Ovary (tissue), 9 donors: ENCODE results near the gene TBXAS1. TPM values are rescaled to one million over a fixed set of nuclear protein-coding genes. Genes with fewer than 3 reads are reported as not detected.

Experiments used
- DNase-seq, 5 donors: peaks; one replicate each; pipeline ENCODE4 v3.0.0-alpha.2; 2019 to 2020
- H3K27ac ChIP-seq, 2 donors: fragments of 200-600 bp; one replicate each; pipeline versions ENCODE4 v1.5.1 to v1.8.0; 2019 to 2022
- H3K27me3 ChIP-seq: fragments of 200-600 bp; one replicate; pipeline ENCODE4 v1.8.0; 2022
- H3K36me3 ChIP-seq: fragments of 200-600 bp; sonication (generic); one replicate; pipeline ENCODE4 v1.5.1; 2019
- H3K4me1 ChIP-seq: one replicate; pipeline ENCODE4 v1.8.1; 2013; ENCODE audit warnings: mild to moderate bottlenecking, moderate library complexity; ENCODE audit not compliant: insufficient read depth
- H3K4me3 ChIP-seq: fragments of 200-600 bp; sonication (generic); one replicate; pipeline ENCODE4 v1.5.1; 2017
- H3K9me3 ChIP-seq, 2 donors: fragments of 200-600 bp in 1 of 2; sonication (generic) in 1 of 2; one replicate each; pipeline versions ENCODE4 v1.5.1 to v1.8.1; 2013 to 2019; ENCODE audit warnings: mild to moderate bottlenecking in 1 of 2, moderate library complexity in 1 of 2
- EP300 ChIP-seq: sonication (generic); formaldehyde crosslinking; IDR thresholded peaks from one replicate; pipeline ENCODE4 v1.6.1; 2017; ENCODE audit warnings: antibody characterized with exemption
- POLR2A ChIP-seq: fragments of 450-650 bp; IDR thresholded peaks from one replicate; pipeline ENCODE4 v1.6.1; 2017; ENCODE audit warnings: antibody characterized with exemption, mild to moderate bottlenecking, moderate library complexity
- WGBS, 3 donors: extraction: QIAGEN DNeasy Blood & Tissue Kit in 1 of 3; methylation state at CpG; one replicate each; pipeline versions ENCODE4 v1.1.5 to v1.1.7; 2013 to 2017; 5-methylcytosine and 5-hydroxymethylcytosine counted together
- intact Hi-C, 4 donors: fragments of 100-400 bp; cut with DNase I; formaldehyde crosslinking; loops; one replicate each; pipeline versions ENCODE4 v1.11.0 to v1.15.1; 2022 to 2023
- polyA plus RNA-seq, 2 donors: library from polyadenylated mRNA; stranded (reverse); fragments of 200-250 nt in 1 of 2; fragments of 350-450 nt in 1 of 2; fragmentation: Illumina TruSeq in 1 of 2; extraction: RNeasy Lipid Tissue Mini Kit (QIAGEN cat#74804) in 1 of 2; gene quantifications; one replicate each; pipeline ENCODE4 v1.2.3, GENCODE V29; 2013 to 2014
- total RNA-seq, 7 donors: library from RNA; depleted of rRNA in 2 of 7; stranded (reverse); fragments of >200 nt in 2 of 7; fragmentation: NEBNext Ultra II Directional in 3 of 7; extraction: Animal tissue kit (Norgen Biotek cat#: 25700) in 3 of 7; gene quantifications; one replicate each; pipeline versions ENCODE4 v1.1.0 to v1.2.4, GENCODE V29; 2016 to 2023
- TF ChIP-seq, protein P1 (sequence below), 3 donors: fragments of 450-650 bp in 2 of 3; fragments of 200-600 bp in 1 of 3; IDR thresholded peaks; one replicate each; pipeline versions ENCODE4 v1.5.1 to v1.8.0; 2016 to 2022; ENCODE audit warnings: antibody characterized with exemption in 3 of 3, mild to moderate bottlenecking in 1 of 3
- donor health status: DM: no; HTN: no; CAD: no; lungs with moderate emphysema.
- donor health status: DM: no; HTN: no; CAD: no.
- donor health status: Bipolar disorder and iron deficiency.
- donor health status: DM: yes; HTN: yes; CAD: no.
- donor health status: DM: no; HTN: no; CAD: no.
- donor health status: DM: yes; HTN: yes; CAD: no.

Gene TBXAS1
- total and polyA plus RNA-seq, 9 donors, result 3.1 to 16.8 (median 9.0) TPM

DNA sequence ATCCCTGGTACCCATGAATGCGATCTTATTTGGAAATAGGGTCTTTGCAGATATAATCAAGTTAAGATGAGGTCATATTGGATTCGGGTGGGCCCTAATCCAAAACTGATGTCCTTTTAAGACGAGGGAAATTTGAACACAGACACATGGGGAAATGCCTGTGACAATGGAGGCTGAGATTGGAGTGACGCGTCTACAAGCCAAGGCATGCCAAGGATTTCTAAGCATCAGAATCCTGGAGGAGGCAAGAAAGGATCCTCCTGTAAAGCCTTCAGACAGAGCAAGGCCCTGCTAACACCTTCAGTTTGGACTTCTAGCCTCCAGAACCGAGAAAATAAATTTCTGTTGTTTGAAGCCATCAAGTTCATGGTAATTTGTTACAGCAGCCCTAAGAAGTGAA is 215.2 kb downstream of the TBXAS1 start:
- intact Hi-C loops, result no loop called here
- WGBS, 3 donors, result 92 to 97% (median 96%) methylated on average over 6 of the region's 6 CpGs
- H3K27me3 ChIP-seq, result no peaks in the 10 kb centered on the region
- H3K36me3 ChIP-seq, result no peaks in the 10 kb centered on the region
- H3K4me1 ChIP-seq, result no peaks in the 10 kb centered on the region
- no peak overlapping the region for H3K27ac ChIP-seq
- H3K9me3 ChIP-seq, result no peaks in the 10 kb centered on the region
- H3K4me3 ChIP-seq, result no peak overlapping the region
- DNase-seq, result no peak
- TF ChIP-seq POLR2A, result no peak
- no peak for TF ChIP-seq EP300
- TF ChIP-seq, protein P1, sequence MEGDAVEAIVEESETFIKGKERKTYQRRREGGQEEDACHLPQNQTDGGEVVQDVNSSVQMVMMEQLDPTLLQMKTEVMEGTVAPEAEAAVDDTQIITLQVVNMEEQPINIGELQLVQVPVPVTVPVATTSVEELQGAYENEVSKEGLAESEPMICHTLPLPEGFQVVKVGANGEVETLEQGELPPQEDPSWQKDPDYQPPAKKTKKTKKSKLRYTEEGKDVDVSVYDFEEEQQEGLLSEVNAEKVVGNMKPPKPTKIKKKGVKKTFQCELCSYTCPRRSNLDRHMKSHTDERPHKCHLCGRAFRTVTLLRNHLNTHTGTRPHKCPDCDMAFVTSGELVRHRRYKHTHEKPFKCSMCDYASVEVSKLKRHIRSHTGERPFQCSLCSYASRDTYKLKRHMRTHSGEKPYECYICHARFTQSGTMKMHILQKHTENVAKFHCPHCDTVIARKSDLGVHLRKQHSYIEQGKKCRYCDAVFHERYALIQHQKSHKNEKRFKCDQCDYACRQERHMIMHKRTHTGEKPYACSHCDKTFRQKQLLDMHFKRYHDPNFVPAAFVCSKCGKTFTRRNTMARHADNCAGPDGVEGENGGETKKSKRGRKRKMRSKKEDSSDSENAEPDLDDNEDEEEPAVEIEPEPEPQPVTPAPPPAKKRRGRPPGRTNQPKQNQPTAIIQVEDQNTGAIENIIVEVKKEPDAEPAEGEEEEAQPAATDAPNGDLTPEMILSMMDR (IDR thresholded peaks at IDR 0.05), result no peak

DNA sequence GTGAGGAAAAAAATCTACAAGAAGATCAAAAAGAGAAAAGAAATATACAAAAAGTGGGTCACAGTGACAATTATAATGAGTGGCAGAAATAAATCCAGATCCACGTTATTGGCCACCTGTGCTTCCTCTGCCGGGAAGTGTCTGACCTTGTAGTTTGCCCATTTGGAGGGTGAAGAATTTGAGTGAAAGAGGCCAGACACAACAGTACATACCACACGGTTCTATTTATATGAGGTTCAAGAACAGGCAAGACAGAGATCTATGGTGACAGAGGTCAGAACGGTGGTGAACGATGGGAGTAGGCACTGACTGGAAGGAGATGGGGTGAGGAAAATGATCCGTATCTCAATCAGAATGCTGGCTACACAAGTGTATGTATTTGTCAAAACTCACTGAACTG is 216.6 kb downstream of the TBXAS1 start:
- Histone ChIP-seq H3K9me3 (no peaks in the 10 kb centered on the region), H3K4me3 (no peak overlapping the region), H3K27ac (no peak overlapping the region), H3K4me1 (peaks cover 3% of the 10 kb centered on the region), H3K27me3 (no peaks in the 10 kb centered on the region), H3K36me3 (no peaks in the 10 kb centered on the region)
- no peak for DNase-seq
- 19 to 48% (median 22%) methylated on average over 6 of the region's 6 CpGs for WGBS, 3 donors
- TF ChIP-seq EP300, result no peak
- TF ChIP-seq, protein P1 (IDR thresholded peaks at IDR 0.05), result no peak
- no peak for TF ChIP-seq POLR2A
- intact Hi-C loops, result loop anchor here in 1 of 4 donors (1.0 kb wide), 1 partner anchor 27 kb away; no protein-coding TSS in a partner anchor

DNA sequence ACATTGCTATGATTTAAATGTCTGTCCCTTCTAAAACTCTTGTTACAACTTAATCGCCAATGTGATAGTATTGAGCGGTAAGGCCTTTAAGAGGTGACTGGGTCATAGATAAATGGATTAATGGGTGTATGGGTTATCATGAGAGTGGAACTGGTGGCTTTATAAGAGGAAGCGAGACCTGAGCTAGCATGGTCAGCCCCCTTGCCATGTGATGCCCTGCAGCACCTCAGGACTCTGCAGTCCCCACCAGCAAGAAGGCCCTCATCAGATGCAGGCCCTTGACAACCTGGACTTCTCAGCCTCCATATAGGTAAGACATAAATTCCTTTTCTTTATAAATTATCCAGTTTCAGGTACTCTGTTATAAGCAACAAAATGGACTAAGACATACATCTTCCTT is 218.1 kb downstream of the TBXAS1 start:
- H3K4me1 ChIP-seq, result peaks cover 3% of the 10 kb centered on the region
- H3K27ac ChIP-seq, result no peak overlapping the region
- intact Hi-C loops, result no loop called here
- no peaks in the 10 kb centered on the region for H3K9me3 ChIP-seq
- WGBS, 3 donors, result 99 to 100% (median 100%) methylated on average over 3 of the region's 3 CpGs
- TF ChIP-seq POLR2A (no peak), EP300 (no peak)
- TF ChIP-seq, protein P1 (IDR thresholded peaks at IDR 0.05), result no peak
- H3K4me3 ChIP-seq, result no peak overlapping the region
- H3K36me3 ChIP-seq, result no peaks in the 10 kb centered on the region
- no peak for DNase-seq
- no peaks in the 10 kb centered on the region for H3K27me3 ChIP-seq

DNA sequence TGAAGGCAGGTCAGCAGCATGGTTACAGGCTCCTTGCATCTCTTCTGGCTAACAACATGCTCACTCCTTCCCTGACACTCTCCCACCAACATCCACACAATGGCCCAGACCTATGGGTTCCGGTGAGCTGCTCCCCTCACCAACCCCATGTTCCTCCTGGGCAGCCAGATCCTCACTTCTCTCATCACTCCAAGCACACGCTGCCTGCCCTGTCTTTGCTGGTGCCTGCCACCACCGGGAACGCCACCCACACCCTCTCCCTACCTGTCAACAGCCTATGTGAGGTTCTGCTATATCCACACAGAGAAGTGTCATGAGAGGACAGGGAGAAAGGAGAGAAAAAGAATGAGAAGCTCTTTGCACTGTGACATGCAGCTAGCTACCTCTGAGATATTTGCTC is 219.1 kb downstream of the TBXAS1 start:
- Histone ChIP-seq H3K36me3 (no peaks in the 10 kb centered on the region), H3K4me3 (no peak overlapping the region), H3K27ac (no peak overlapping the region), H3K4me1 (peaks cover 3% of the 10 kb centered on the region), H3K27me3 (no peaks in the 10 kb centered on the region), H3K9me3 (no peaks in the 10 kb centered on the region)
- WGBS, 3 donors, result 94 to 100% (median 95%) methylated on average over 4 of the region's 4 CpGs
- no peak for DNase-seq
- TF ChIP-seq POLR2A (no peak), EP300 (no peak)
- TF ChIP-seq, protein P1 (IDR thresholded peaks at IDR 0.05), result no peak
- intact Hi-C loops, result no loop called here

DNA sequence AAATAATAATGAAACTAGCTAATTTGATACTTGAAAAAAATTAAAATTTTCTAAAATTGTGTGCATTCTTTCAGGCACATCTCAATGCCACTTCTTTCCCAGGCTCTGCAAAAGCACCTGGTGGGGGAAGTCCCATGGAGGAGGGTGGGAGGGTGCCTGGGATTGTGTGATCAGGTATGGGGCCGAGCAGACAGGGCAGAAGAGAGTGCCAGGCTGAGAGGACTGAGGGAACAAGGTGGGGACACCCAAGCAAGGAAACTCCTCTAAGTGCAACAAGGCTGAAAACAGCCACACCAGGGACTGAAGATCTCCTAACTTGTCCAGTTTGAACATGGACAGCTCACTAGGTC is 219.9 kb downstream of the TBXAS1 start:
- Histone ChIP-seq H3K4me3 (no peak overlapping the region), H3K27me3 (no peaks in the 10 kb centered on the region), H3K4me1 (peaks cover 3% of the 10 kb centered on the region), H3K27ac (no peak overlapping the region), H3K9me3 (no peaks in the 10 kb centered on the region), H3K36me3 (no peaks in the 10 kb centered on the region)
- DNase-seq, result no peak
- TF ChIP-seq POLR2A, result no peak
- TF ChIP-seq EP300, result no peak
- TF ChIP-seq, protein P1 (IDR thresholded peaks at IDR 0.05), result no peak
- intact Hi-C loops, result no loop called here
- 74 to 86% (median 76%) methylated on average over 1 of the region's 1 CpG for WGBS, 3 donors
